ENCODE measurements around the gene CCDC97.
A peak's percentile ranks its signal among the peaks of the same experiment; 100 is the strongest.
"Not testable (repeated sequence)": the region's sequence is repeated elsewhere in the genome, so short reads cannot be mapped to it uniquely, and the experiment has no call there.

The CCDC97 gene

GRCh38 chr19:41332000-41332399 is 22.0 kb downstream of the CCDC97 start:
- H3K9ac ChIP-seq (ENCODE audit: insufficient read length) = no peak overlapping the region
- H3K9me3 ChIP-seq (ENCODE audit: low read depth, low read length) = no peaks in the 10 kb centered on the region
- H3K4me3 ChIP-seq = no peak overlapping the region
- peaks cover 45% of the 10 kb centered on the region for H3K36me3 ChIP-seq (ENCODE audit: insufficient read depth, low read length)
- TF ChIP-seq POLR2AphosphoS5 (IDR thresholded peaks at IDR 0.05; ENCODE audit: borderline replicate concordance, low read depth, low read length) (no peak), EZH2 (IDR thresholded peaks at IDR 0.05) (no peak), FOXP2 (optimal IDR thresholded peaks at IDR 0.05; ENCODE audit: control extremely low read depth, extremely low read length, insufficient read depth) (no peak)
- H3K27ac ChIP-seq = no peak overlapping the region
- DNase-seq (ENCODE audit: low read depth, low spot score) = no peak

DNA sequence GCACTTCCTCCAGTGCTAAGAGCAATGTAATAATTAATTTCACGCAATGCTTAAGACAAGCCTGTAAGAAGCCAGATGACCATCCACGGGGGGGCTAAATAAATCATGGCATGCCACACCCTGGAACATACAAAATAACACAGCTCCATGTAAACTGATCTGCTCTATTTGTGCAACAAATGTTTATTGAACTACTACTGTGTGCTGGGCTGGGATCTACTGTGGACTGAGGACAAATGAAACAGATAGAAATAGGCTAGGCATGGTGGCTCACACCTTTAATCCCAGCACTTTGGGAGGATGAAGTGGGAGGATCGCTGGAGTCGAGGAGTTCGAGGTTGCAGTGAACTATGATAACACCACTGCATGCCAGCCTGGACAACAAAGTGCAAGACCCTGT is 22.5 kb downstream of the CCDC97 start:
- no peak overlapping the region for H3K9ac ChIP-seq (ENCODE audit: insufficient read length)
- H3K36me3 ChIP-seq (ENCODE audit: insufficient read depth, low read length) = peaks cover 45% of the 10 kb centered on the region
- H3K27ac ChIP-seq = no peak overlapping the region
- H3K4me3 ChIP-seq = no peak overlapping the region
- TF ChIP-seq POLR2AphosphoS5 (IDR thresholded peaks at IDR 0.05; ENCODE audit: borderline replicate concordance, low read depth, low read length) = no peak
- no peak for TF ChIP-seq FOXP2 (optimal IDR thresholded peaks at IDR 0.05; ENCODE audit: control extremely low read depth, extremely low read length, insufficient read depth)
- TF ChIP-seq EZH2 (IDR thresholded peaks at IDR 0.05) = no peak
- no peak for DNase-seq (ENCODE audit: low read depth, low spot score)
- H3K9me3 ChIP-seq (ENCODE audit: low read depth, low read length) = no peaks in the 10 kb centered on the region

DNA sequence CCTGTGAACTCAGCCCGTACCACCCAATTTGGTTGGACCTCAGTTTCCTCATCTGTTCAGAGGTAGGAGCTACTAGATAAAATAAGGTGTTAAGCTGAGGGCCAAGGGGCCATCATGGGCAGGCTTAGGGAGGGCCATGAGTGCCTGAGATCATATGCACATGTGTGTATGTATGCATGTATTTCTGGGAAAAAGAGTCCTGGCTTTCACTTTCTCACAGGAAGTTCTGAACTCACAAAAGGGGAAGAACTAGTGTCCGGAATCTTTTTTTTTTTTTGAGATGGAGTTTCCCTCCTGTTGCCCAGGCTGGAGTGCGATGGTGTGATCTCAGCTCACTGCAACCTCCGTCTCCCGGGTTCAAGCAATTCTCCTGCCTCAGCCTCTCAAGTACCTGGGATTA is 24.8 kb downstream of the CCDC97 start:
- H3K4me3 ChIP-seq = no peak overlapping the region
- no peak overlapping the region for H3K9ac ChIP-seq (ENCODE audit: insufficient read length)
- H3K27ac ChIP-seq = no peak overlapping the region
- TF ChIP-seq FOXP2 (optimal IDR thresholded peaks at IDR 0.05; ENCODE audit: control extremely low read depth, extremely low read length, insufficient read depth) (no peak), EZH2 (IDR thresholded peaks at IDR 0.05) (no peak)
- DNase-seq (ENCODE audit: low read depth, low spot score) = no peak
- peaks cover 40% of the 10 kb centered on the region for H3K36me3 ChIP-seq (ENCODE audit: insufficient read depth, low read length)
- no peaks in the 10 kb centered on the region for H3K9me3 ChIP-seq (ENCODE audit: low read depth, low read length)

DNA sequence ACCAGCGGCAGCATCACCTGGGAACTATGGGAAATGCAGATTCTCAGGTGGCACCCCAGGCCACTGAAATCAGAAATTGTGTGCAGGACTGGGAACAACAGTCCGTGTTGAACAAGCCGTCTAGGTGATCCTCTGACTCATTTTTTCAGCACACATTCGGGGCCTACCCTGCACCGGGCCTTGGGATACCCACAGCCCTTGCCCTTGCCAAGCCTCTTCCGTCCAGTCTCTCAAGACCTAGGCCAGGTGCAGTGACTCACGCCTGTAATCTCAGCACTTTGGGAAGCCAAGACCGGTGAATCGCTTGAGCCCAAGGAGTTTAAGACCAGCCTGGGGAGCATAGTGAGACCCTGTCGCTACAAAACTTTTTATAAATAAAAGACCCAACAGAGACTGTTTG is 25.5 kb downstream of the CCDC97 start:
- no peak overlapping the region for H3K4me3 ChIP-seq
- no peak for DNase-seq (ENCODE audit: low read depth, low spot score)
- H3K9ac ChIP-seq (ENCODE audit: insufficient read length) = no peak overlapping the region
- peaks cover 39% of the 10 kb centered on the region for H3K36me3 ChIP-seq (ENCODE audit: insufficient read depth, low read length)
- no peaks in the 10 kb centered on the region for H3K9me3 ChIP-seq (ENCODE audit: low read depth, low read length)
- TF ChIP-seq FOXP2 (optimal IDR thresholded peaks at IDR 0.05; ENCODE audit: control extremely low read depth, extremely low read length, insufficient read depth) = no peak
- no peak for TF ChIP-seq POLR2AphosphoS5 (IDR thresholded peaks at IDR 0.05; ENCODE audit: borderline replicate concordance, low read depth, low read length)
- no peak for TF ChIP-seq EZH2 (IDR thresholded peaks at IDR 0.05)
- no peak overlapping the region for H3K27ac ChIP-seq

DNA sequence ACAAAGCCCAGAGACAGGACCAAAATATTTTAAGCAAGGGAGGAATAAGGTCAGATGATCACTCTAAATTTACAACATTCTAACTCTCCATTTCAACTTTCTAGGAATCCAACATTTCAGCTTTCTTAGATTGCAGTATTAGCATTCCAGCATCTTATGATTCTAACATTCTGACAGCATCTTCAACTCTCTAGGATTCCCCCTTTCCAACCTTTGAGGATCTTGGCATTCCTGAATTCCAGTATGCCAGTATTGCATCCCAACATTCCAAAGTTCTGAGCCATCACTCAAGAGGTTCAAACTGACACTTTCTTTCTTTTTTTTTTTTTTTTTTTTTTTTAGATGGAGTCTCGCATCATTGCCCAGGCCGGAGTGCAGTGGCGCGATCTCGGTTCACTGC is 30.0 kb downstream of the CCDC97 start:
- DNase-seq (ENCODE audit: low read depth, low spot score) = no peak
- Histone ChIP-seq H3K9ac (ENCODE audit: insufficient read length) (no peak overlapping the region), H3K27ac (no peak overlapping the region), H3K36me3 (ENCODE audit: insufficient read depth, low read length) (peaks cover 47% of the 10 kb centered on the region), H3K9me3 (ENCODE audit: low read depth, low read length) (no peaks in the 10 kb centered on the region), H3K4me3 (no peak overlapping the region)
- TF ChIP-seq FOXP2 (optimal IDR thresholded peaks at IDR 0.05; ENCODE audit: control extremely low read depth, extremely low read length, insufficient read depth) = no peak
- no peak for TF ChIP-seq EZH2 (IDR thresholded peaks at IDR 0.05)
- TF ChIP-seq POLR2AphosphoS5 (IDR thresholded peaks at IDR 0.05; ENCODE audit: borderline replicate concordance, low read depth, low read length) = no peak

- Histone ChIP-seq H3K27ac (no peak overlapping the region), H3K9ac (ENCODE audit: insufficient read length) (no peak overlapping the region), H3K9me3 (ENCODE audit: low read depth, low read length) (no peaks in the 10 kb centered on the region), H3K4me3 (no peak overlapping the region), H3K36me3 (ENCODE audit: insufficient read depth, low read length) (peaks cover 38% of the 10 kb centered on the region)
- no peak for TF ChIP-seq POLR2AphosphoS5 (IDR thresholded peaks at IDR 0.05; ENCODE audit: borderline replicate concordance, low read depth, low read length)
- TF ChIP-seq EZH2 (IDR thresholded peaks at IDR 0.05) = no peak
- no peak for TF ChIP-seq FOXP2 (optimal IDR thresholded peaks at IDR 0.05; ENCODE audit: control extremely low read depth, extremely low read length, insufficient read depth)
- no peak for DNase-seq (ENCODE audit: low read depth, low spot score)
Observed at GRCh38 chr19:41341669-41342490, 31.9 kb downstream of the CCDC97 start.

DNA sequence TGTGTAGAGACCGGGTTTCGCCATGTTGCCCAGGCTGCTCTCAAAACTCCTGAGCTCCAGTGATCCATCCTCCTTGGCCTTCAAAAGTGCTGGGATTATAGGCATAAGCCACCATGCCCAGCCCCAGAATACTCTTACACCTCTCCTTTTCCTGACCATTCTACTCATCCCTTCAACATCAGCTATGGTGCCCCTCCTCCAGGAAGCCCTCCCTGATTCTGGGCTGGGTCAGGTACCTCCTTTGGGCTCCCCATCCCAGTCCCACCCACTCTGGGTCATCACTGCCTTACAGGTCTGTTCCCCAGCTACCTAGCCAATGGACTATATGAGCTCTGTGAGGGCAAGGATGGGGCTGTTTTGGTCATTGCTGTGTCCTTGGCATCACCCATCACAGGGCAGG is 34.2 kb downstream of the CCDC97 start:
- Histone ChIP-seq H3K9me3 (ENCODE audit: low read depth, low read length) (no peaks in the 10 kb centered on the region), H3K9ac (ENCODE audit: insufficient read length) (no peak overlapping the region), H3K36me3 (ENCODE audit: insufficient read depth, low read length) (peaks cover 35% of the 10 kb centered on the region), H3K4me3 (no peak overlapping the region), H3K27ac (no peak overlapping the region)
- TF ChIP-seq POLR2AphosphoS5 (IDR thresholded peaks at IDR 0.05; ENCODE audit: borderline replicate concordance, low read depth, low read length) = no peak
- no peak for TF ChIP-seq FOXP2 (optimal IDR thresholded peaks at IDR 0.05; ENCODE audit: control extremely low read depth, extremely low read length, insufficient read depth)
- no peak for TF ChIP-seq EZH2 (IDR thresholded peaks at IDR 0.05)
- no peak for DNase-seq (ENCODE audit: low read depth, low spot score)

- not testable (repeated sequence) for H3K9ac ChIP-seq (ENCODE audit: insufficient read length); H3K9me3 ChIP-seq (ENCODE audit: low read depth, low read length); H3K27ac ChIP-seq; H3K4me3 ChIP-seq; DNase-seq (ENCODE audit: low read depth, low spot score)
- peaks cover 22% of the 10 kb centered on the region for H3K36me3 ChIP-seq (ENCODE audit: insufficient read depth, low read length)
Observed at GRCh38 chr19:41346916-41347315, 36.9 kb downstream of the CCDC97 start.

DNA sequence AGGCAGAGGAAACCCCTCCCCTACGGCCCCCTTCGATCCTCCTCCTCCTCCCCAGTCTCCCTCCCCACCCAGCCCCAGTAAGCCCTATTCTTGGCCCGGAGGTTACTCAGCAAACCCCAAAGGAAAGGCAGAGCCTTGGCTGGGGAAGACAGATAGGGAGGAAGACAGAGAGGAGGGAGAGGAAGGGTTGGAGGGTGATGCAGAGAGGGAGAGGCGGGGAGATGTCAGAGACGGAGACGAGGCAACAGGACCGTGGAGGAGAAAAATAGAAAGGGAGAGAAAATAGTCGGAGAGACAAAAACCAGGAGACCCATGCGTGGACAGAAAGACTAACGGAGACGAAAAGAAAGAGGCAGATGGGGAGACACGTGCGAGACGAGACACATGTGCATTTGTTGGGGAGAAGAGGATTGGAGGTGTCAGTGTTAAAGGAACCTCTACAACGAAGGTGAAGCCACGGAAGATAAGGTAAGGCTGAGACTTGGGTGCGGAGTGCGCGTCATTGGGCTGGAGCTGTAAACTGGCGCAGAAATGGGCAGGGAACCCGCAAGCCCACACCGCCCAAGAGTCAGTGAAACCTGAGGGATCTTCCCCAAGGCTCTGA is 40.9 kb downstream of the CCDC97 start:
- no peaks in the 10 kb centered on the region for H3K9me3 ChIP-seq (ENCODE audit: low read depth, low read length)
- no peak overlapping the region for H3K27ac ChIP-seq
- H3K4me3 ChIP-seq = peak overlapping the region; percentile 92
- H3K36me3 ChIP-seq (ENCODE audit: insufficient read depth, low read length) = peaks cover 4% of the 10 kb centered on the region; the same call in 1 of the 2 replicates
- no peak for DNase-seq (ENCODE audit: low read depth, low spot score)
- no peak overlapping the region for H3K9ac ChIP-seq (ENCODE audit: insufficient read length)
- TF ChIP-seq FOXP2 (optimal IDR thresholded peaks at IDR 0.05; ENCODE audit: control extremely low read depth, extremely low read length, insufficient read depth) (no peak), EZH2 (IDR thresholded peaks at IDR 0.05) (no peak), POLR2AphosphoS5 (IDR thresholded peaks at IDR 0.05; ENCODE audit: borderline replicate concordance, low read depth, low read length) (no peak)

Measured in SK-N-MC (cell line).